Hematopoietic multipotent progenitor cell treated with erythropoietin and hydrocortisone succinate and interleukin-3 and kit ligand, for 17 days (in vitro differentiated cells): Measurements from ENCODE around the gene PRPF6.

Experiments
- DNase-seq: peaks from one replicate; pipeline ENCODE4 v3.0.0-alpha.2; 2015; ENCODE audit warnings: low spot score

Gene PRPF6

DNA sequence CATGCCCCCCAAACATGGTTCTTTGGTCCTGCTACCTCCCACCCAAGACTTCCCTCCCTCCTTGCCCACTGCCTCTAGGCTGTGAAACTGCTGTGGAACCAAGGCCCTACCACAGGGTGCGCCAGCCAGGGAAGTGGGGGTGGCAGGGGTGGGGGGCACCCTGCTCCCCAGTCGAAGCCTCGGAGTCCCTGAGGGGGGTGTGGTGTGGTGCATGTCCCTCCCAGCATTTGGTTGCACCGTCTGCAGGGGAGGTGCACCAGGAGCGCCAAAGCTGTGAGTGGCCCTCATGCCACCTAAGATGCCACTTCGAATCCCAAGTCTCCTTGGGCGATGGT lies 96.6 kb downstream of the PRPF6 start:
- DNase-seq = no peak

DNA sequence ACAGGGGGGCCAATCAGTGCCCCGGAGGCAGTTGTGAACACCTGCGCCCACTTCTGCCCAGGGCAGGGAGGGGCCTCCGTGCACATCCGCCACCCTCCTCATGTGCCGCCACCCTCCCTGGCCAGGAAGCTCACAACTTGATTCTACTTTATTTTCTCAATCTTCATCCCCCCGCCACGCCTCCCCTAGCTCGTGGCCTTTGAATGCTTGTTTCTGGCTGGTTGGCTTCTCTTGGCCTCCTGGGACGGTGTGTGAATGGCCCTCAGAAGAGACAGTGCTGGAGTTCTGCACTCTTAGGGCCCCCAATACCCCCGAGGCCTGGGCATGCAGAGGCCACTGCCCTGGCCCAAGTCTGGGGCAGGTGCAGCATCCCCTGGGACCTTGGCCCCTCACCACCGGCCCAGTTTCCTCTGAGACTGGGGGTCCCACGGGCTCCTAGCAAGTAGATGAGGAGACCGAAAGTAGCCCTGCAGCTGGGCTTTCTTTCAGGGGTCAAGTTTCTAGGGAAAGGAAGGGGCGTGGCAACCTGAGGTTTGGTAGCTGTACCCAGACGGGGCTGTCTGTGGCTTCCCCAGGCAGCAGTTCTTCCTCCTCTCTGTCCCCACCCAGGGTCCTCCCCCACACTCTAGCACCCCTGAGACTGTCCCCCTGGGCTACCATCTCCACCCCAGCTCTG lies 97.1 kb downstream of the PRPF6 start:
- DNase-seq = no peak

DNA sequence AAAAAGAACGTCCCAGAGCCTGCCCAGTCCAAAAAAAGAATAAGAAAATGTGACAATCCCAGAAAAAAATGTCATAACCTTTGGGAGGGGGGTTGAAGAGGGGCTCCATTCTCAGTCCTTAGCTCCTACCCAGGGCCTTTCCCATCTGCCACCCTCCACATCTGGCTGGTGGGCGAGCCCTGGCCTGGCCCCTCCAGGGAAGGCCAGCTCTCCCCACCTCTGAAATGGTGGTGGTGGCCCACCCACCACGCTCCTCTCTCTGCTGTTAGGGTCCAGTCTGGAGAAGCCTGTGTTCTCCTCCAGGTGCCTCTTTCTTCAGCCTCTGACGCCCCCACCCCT lies 98.0 kb downstream of the PRPF6 start:
- DNase-seq = no peak

DNA sequence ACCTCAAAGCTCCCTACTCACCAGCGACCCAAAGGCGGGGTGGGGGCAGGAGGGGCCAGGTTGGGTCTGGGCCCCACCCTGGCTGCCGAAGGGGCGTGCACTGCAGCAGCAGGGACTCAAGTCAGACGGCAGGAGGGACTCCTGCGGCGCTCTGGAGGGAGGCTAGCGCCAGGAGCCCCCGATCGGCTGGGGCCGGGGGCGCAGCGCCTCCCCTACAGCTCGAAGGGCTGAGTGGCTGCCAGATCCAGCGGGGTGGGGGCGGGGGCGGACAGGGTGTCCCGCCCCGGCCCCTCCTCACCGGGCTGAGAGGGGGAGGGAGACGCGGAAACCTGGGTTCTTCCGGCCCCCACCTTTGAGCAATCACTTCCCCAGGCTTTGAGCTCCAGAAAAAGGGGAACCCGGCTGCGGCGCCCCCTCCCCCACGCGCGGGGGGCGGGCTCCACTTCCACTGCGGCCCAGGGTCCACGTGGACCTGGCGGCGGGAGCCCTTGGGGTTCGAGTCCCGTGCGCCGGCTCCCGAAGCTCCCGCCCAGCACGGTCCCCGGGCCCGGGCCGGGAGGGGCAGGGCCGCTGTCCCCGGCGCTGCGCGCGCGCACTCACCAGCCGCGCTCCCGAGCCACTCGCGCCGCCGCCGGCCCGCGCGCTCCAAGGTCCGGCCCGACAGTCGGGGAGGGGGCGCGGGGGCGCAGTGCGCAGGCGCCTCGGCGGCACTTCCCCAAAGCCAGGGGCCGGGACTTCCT lies 98.5 kb downstream of the PRPF6 start, which contains the start of gene RGS19:
Gene RGS19, minus strand, starts transcription at position 246 of the 740 bp plus-strand sequence. CDS start 2,632 bp downstream, outside the sequence.
- DNase-seq = no peak

DNA sequence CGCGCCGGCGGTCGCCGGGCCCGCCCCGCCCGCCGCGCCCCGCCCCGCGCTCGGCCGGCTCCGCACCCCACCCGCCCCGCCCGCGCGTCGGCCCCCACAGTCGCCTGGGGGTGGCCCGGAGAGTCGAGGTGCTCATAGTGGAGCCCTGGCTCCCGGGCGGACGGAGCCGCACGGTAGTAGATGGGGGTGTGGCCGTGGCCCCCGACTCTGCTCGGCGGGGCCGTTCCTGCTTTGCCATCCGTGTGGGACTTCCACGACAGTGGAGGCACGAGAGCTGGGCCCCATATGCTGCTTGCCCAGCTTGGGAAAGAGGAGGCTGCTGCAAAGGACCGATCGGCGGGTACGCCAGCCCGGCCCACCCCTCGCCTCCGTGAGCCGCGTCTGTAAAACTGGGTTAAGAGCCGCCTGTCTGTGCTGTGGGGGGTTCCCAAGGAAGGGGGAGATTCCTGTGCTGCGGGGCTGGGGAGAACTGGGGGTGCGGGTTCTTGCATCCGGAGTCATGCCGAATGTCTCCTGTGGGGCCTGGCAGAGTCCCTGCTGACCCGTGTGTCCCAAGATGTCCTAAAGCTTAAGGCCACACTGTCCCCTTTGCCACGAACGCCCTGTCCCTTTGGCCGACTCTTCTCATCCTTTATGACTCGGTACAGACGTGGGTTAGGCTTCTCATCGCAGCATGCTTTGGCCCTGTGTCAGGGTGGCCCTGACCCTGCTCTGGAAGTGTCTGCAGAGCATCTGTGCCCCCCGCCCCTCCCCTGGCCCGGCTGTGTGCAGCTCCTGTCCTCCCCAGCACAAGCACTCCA lies 99.3 kb downstream of the PRPF6 start, which contains the start of gene OPRL1:
Gene OPRL1, plus strand, starts transcription at position 70 of the 800 bp plus-strand sequence. CDS start 12,639 bp downstream, outside the sequence.
- no peak for DNase-seq

DNA sequence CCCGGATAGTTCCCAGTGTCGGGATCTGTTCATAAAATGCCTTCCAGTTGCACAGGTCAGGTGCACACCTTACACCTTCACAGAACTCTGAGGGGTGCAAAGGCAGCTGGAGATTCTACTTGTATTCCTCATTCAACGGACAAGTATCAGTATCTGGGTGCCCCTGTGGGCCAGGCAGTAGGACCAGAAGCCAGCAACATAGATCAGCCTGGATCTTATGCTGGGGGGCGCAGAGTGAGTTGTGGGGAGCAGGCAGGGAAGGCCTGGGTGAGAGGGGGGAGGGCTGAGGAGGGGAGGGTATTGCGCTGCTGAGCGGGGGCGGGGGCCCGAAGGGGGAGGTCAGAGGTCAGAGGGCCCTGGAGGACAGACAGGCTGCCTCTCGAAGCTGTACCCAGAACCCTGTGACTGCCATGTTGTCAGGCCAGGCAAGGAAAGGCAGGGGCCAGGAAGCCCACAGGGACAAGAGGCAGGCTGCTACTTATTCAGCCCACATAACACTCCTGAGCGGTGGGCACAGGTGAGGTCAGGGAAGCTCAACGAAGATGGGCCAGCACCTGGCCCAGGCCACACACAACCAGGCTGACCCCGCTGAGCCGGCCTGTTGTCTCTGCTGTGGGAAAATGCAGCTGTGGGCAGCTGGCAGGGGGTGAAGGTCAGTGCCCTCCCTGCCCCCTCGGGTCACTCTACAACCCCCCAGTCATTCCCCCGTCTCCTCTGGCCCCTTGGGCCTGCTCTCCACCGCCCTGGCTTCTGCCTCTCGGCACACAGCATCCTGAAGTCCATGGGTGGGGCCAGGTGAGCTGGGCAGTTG lies 100.1 kb downstream of the PRPF6 start:
- DNase-seq = no peak

DNA sequence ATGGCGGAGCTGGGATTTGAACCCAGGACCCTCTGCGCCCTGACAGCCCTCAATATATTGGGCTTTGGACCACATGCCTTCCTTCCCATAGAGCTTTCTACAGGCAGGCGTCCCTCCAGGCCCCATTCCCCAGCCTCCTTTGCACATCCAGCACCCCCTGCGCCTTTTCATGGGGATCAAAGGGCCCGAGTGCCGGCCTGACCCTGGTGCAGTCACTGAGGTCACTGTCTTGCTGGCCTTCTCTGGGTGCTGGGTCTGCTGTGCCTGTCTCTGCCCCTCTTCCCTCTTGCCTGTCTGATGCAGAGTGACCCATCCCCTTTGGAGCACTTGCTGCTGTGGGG lies 100.7 kb downstream of the PRPF6 start:
- no peak for DNase-seq

DNA sequence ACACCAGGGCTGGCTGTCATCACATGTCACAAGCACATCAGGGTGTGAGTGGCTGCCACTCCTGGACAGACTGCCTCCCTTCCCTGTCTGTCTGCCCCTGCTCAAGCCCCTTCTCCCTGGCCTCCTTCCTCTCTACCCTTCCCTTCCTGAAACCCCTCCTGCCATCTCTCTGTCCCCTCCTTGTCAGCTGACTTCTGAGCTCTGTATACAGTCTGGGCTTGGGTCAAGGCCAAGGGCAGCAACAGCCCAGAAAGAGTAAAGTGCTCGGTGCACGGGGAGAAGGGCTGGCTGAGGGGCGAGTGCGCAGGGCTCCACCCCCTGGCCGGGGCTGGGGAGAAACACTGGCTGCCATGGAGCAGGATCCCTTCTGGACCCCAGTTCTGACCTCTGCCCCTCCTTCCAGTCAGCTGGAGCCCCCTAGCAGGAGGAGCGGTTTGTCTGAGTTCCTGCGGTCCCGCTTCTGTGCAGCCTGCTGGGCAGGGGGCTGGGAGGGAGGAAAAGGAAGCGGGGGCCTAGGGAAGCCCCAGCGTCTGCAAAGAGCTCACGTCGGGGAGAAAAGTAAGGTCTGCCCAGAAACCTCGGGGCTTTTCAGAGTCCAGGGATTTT lies 101.3 kb downstream of the PRPF6 start:
- DNase-seq = no peak
